HFF-Myc (cell line): Measurements from ENCODE around the gene MT3.

Experiments
- DNase-seq: peaks from one replicate; pipeline ENCODE4 v3.0.0-alpha.2; 2011; ENCODE audit warnings: low read depth; ENCODE audit errors: extremely low read depth
- H3K4me3 ChIP-seq: replicated peaks from 2 replicates; pipeline ENCODE4 v1.5.1; 2011; ENCODE audit warnings: low read depth, mild to moderate bottlenecking, control low read depth, low read length
- TF ChIP-seq, protein P1 (sequence below): IDR thresholded peaks from 2 replicates; pipeline ENCODE4 v1.5.1; 2012; ENCODE audit warnings: mild to moderate bottlenecking, low read depth, low read length, control low read depth; ENCODE audit errors: missing control alignments

The MT3 gene

DNA sequence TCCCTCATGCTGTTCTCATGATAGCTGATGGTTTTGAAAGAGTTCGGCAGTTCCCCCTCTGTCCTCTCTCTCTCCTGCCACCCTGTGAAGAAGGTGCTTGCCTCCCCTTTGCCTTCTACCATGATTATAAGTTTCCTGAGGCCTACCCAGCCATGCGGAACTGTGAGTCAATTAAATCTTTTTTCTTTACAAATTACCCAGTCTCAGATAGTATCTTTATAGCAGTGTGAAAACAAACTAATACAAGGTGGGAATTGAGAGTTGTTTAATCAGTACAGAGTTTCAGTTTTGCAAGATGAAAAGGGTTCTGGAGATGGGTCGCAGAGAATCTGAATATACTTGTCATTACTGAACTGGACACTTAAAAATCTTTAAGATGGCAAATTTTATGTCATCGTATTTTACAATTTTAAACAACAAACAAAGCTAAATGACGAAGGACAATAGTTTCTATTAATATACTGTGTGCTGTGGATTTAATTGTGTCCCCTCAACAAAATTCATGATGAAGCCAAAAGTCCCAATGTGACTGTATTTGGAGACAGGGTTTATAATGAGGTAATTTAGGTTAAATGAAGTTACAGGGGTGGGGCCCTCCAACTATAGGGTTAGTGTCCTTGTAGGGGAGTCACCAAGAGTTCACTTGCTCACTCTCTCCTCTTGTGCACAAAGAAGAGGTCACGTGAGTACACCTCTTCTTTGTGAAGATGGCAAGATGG is 4.4 kb downstream of the MT3 start:
- TF ChIP-seq, protein P1, sequence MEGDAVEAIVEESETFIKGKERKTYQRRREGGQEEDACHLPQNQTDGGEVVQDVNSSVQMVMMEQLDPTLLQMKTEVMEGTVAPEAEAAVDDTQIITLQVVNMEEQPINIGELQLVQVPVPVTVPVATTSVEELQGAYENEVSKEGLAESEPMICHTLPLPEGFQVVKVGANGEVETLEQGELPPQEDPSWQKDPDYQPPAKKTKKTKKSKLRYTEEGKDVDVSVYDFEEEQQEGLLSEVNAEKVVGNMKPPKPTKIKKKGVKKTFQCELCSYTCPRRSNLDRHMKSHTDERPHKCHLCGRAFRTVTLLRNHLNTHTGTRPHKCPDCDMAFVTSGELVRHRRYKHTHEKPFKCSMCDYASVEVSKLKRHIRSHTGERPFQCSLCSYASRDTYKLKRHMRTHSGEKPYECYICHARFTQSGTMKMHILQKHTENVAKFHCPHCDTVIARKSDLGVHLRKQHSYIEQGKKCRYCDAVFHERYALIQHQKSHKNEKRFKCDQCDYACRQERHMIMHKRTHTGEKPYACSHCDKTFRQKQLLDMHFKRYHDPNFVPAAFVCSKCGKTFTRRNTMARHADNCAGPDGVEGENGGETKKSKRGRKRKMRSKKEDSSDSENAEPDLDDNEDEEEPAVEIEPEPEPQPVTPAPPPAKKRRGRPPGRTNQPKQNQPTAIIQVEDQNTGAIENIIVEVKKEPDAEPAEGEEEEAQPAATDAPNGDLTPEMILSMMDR: no peak
- DNase-seq: no peak
- no peak overlapping the region for H3K4me3 ChIP-seq

DNA sequence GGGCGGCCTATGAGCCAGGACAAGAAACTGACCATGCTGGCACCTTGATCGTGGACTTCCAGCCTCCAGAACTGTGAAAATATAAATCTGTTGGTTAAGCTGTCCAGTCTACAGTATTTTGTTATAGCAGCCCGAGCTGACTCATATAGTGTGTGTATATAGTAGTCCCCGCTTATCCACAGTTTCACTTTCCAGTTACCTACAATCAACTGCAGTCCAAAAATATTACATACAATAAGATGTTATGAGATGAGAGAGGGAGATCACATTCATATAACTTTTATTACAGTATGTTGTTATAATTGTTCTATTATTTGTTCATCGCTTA is 4.9 kb downstream of the MT3 start:
- no peak for DNase-seq
- no peak overlapping the region for H3K4me3 ChIP-seq
- TF ChIP-seq, protein P1: no peak

DNA sequence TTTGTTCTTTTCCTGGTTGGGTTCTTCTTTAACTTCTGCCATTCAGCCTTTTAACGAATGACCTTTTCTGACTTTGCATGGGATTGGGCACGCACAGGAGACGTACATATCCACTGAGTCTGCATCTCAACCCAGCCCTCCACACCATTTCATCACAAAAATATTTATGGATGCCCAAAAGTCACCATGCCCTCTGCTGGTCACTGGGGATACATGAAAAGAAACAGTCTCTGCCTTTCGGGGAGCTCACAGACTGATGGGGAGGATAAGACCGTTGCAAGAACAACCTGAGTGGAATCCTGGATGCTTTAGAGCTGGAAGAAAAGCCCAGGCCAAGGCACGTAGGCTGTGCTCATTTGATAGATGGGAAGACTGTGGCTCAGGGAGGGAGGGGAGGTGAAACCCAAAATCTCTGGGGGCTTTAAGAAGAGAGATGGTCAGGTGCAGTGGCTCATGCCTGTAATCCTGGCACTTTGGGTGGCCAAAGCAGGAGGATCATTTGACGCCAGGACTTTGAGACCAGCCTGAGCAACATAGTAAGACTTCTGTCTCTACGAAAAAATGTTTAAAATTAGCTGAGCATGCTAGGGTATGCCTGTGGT is 11.2 kb downstream of the MT3 start:
- DNase-seq: no peak
- TF ChIP-seq, protein P1: peak; percentile 70

DNA sequence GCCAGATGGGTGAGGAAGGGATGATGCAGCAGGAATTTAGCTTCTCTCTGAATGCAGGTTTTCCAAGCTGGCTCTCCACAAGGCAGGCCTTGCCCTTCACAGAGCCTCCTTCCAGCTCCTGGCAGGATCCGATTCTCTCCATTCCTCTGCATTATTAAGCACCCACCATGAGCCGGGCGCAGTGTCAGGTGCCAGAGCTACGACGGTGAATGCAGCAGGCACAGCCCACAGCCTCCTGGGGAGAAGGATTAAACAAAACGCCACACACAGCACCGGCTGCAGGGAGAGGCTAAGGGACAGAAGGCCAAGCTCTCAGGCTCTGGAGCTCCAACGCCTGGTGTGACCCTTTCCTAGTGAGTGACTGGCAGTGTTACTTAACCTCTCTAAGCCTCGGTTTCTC is 12.0 kb downstream of the MT3 start:
- no peak overlapping the region for H3K4me3 ChIP-seq
- TF ChIP-seq, protein P1: no peak
- no peak for DNase-seq

More for the DNA sequence above, 11.2 kb downstream of the MT3 start:
- H3K4me3 ChIP-seq: no peak overlapping the region

DNA sequence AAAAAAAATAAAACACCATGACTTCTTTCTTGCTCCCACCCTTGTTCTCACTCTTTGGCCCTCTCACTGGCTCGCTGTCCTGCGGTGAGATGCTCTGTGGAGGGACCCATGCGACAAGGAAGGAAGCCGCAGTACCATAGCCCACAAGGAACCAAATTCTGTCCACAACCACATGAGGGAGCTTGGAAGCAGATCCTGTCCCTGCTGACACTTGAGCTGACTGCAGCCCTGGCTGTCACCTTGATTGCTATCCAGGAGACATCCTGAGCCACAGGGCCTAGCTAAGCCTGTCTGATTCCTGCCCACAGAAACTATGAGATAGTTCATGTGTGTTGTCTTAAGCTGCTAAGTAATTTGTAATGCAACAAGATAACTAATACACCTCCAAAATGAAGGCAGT is 14.3 kb downstream of the MT3 start:
- TF ChIP-seq, protein P1: peak; percentile 28
- no peak for DNase-seq
- no peak overlapping the region for H3K4me3 ChIP-seq

DNA sequence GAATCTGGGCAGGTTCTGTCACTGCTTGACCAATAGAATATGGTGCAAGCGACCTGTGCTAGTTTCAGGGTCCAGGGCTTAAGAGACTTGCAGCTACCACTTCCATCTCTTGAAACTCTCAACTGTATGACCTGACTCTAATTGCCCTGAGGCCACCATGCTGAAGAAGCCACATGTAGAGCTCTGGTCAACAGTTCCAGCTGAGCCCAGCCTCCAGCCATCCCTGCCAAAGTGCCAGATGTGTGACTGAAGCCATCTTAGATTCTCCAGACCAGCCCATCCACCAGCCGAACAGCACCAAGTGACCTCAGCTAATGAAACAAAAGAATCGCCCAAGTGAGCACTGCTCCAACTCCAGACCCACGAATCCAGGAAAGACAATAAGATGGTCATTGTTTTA is 15.6 kb downstream of the MT3 start:
- TF ChIP-seq, protein P1: no peak
- no peak overlapping the region for H3K4me3 ChIP-seq
- no peak for DNase-seq
